ENCODE data around the gene C1orf52. TPM values are rescaled to one million over a fixed set of nuclear protein-coding genes. Genes with fewer than 3 reads are reported as not detected.

C1orf52 gene
- total RNA-seq, 1 experiment from 2014 or later = 30.2 TPM

DNA sequence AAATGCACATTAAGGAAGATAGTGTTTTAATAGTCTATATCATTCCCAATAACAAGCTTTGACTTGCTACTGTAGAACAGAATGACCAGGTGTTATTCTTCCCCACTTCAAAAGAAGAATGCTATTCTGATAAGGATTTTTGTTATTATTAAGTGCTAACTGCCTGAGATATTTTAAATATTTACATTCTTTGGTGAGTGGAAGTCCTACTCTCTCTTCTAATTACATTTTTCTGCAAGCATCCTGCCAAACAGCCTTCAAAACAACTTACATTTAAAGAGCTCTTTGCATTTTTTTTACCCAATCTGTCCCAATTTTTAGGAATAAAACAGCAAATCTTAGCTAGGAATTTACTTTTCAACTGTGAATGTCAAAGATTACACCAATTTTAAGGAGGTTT is 35.2 kb downstream of the C1orf52 start:
- TF ChIP-seq, protein P1, sequence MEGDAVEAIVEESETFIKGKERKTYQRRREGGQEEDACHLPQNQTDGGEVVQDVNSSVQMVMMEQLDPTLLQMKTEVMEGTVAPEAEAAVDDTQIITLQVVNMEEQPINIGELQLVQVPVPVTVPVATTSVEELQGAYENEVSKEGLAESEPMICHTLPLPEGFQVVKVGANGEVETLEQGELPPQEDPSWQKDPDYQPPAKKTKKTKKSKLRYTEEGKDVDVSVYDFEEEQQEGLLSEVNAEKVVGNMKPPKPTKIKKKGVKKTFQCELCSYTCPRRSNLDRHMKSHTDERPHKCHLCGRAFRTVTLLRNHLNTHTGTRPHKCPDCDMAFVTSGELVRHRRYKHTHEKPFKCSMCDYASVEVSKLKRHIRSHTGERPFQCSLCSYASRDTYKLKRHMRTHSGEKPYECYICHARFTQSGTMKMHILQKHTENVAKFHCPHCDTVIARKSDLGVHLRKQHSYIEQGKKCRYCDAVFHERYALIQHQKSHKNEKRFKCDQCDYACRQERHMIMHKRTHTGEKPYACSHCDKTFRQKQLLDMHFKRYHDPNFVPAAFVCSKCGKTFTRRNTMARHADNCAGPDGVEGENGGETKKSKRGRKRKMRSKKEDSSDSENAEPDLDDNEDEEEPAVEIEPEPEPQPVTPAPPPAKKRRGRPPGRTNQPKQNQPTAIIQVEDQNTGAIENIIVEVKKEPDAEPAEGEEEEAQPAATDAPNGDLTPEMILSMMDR (conservative IDR thresholded peaks at IDR 0.05; ENCODE audit: low read depth, low read length) = no peak
- TF ChIP-seq EZH2 (IDR thresholded peaks at IDR 0.05; ENCODE audit: borderline replicate concordance, low read depth, low read length, poor library complexity, severe bottlenecking) = no peak
- POLR2A ChIA-PET (ENCODE audit: low non-redundant PET) = interaction anchor here (0.7 kb wide), 1 partner anchor 1532 kb away, joined by 3 read pairs; no protein-coding TSS in a partner anchor

DNA sequence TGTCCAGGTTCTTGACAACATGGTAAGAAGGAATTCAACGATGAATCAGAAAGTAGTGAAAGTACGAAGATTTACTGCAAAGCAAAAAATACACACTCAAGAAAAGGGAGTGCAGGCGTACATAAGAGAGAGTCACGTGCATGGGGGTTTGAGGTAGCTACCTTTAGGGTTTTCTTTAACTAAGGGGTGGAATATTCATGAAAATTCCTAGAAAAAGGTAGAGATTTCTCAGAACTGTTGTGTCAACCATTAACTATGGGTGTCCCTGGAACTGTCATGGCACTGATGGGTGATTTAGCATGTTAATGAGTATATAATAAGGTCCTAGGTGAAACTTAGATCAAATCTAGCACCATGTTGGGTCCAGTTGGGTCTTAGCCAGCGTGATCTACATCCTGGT is 36.1 kb downstream of the C1orf52 start:
- no peak for TF ChIP-seq EZH2 (IDR thresholded peaks at IDR 0.05; ENCODE audit: borderline replicate concordance, low read depth, low read length, poor library complexity, severe bottlenecking)
- TF ChIP-seq, protein P1 (conservative IDR thresholded peaks at IDR 0.05; ENCODE audit: low read depth, low read length) = no peak
- Histone ChIP-seq H3K27ac (ENCODE audit: low read depth, low read length, poor library complexity, severe bottlenecking) (no peak overlapping the region), H3K9me3 (ENCODE audit: low read depth, low read length, poor library complexity, severe bottlenecking) (no peaks in the 10 kb centered on the region), H3K4me3 (ENCODE audit: low read depth, low read length, poor library complexity, severe bottlenecking) (no peak overlapping the region), H3K4me1 (ENCODE audit: insufficient read depth, low read length, poor library complexity, severe bottlenecking) (peaks cover 24% of the 10 kb centered on the region), H3K36me3 (ENCODE audit: insufficient read depth, low read length, poor library complexity, severe bottlenecking) (no peaks in the 10 kb centered on the region), H3K27me3 (replicated peaks; ENCODE audit: insufficient read depth, low read depth, low read length, poor library complexity) (no peaks in the 10 kb centered on the region)
- intact Hi-C loops (cut with micrococcal nuclease; ENCODE audit: unreplicated experiment) = no loop called here
- CTCF ChIA-PET = no interaction called here
- BruUV-seq (replicated peaks) = no TSS peak
- DNase-seq (ENCODE audit: low spot score) = no peak
- POLR2A ChIA-PET (ENCODE audit: low non-redundant PET) = interaction anchor here (0.7 kb wide), 1 partner anchor 85 kb away, joined by 3 read pairs; no protein-coding TSS in a partner anchor

More for the DNA sequence above, 35.2 kb downstream of the C1orf52 start:
- Histone ChIP-seq H3K4me1 (ENCODE audit: insufficient read depth, low read length, poor library complexity, severe bottlenecking) (peaks cover 24% of the 10 kb centered on the region), H3K9me3 (ENCODE audit: low read depth, low read length, poor library complexity, severe bottlenecking) (no peaks in the 10 kb centered on the region), H3K36me3 (ENCODE audit: insufficient read depth, low read length, poor library complexity, severe bottlenecking) (no peaks in the 10 kb centered on the region), H3K27ac (ENCODE audit: low read depth, low read length, poor library complexity, severe bottlenecking) (no peak overlapping the region), H3K4me3 (ENCODE audit: low read depth, low read length, poor library complexity, severe bottlenecking) (no peak overlapping the region), H3K27me3 (replicated peaks; ENCODE audit: insufficient read depth, low read depth, low read length, poor library complexity) (no peaks in the 10 kb centered on the region)
- CTCF ChIA-PET = no interaction called here
- BruUV-seq (replicated peaks) = no TSS peak
- intact Hi-C loops (cut with micrococcal nuclease; ENCODE audit: unreplicated experiment) = no loop called here
- no peak for DNase-seq (ENCODE audit: low spot score)

DNA sequence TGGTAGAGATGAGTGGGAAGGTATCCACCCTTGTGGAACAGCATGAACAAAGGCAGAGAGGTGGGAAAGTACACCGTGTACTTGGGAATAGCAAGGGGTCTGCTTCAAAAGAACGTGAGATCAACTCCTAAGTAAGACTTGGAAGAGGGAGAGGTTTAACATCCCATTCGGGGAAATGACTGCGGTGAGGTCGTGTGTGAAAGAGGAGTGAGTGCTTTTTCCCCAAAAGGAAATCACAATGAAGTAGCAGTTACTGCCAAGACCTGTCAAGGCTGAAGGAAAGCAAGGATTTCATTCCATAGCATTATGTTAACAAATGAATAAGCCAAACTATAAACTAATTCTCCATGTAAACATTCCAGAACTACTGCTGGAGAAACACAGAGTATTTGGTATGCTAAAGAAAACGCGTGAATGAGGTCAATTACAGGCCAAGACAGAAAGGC is 38.7 kb downstream of the C1orf52 start:
- CTCF ChIA-PET = interaction anchor here (0.6 kb wide), 1 partner anchor 50 kb away, joined by 3 read pairs; no protein-coding TSS in a partner anchor
- no peak overlapping the region for H3K4me3 ChIP-seq (ENCODE audit: low read depth, low read length, poor library complexity, severe bottlenecking)
- no peak overlapping the region for H3K27ac ChIP-seq (ENCODE audit: low read depth, low read length, poor library complexity, severe bottlenecking)
- no peaks in the 10 kb centered on the region for H3K36me3 ChIP-seq (ENCODE audit: insufficient read depth, low read length, poor library complexity, severe bottlenecking)
- no TSS peak for BruUV-seq (replicated peaks)
- no peaks in the 10 kb centered on the region for H3K9me3 ChIP-seq (ENCODE audit: low read depth, low read length, poor library complexity, severe bottlenecking)
- POLR2A ChIA-PET (ENCODE audit: low non-redundant PET) = no interaction called here
- DNase-seq (ENCODE audit: low spot score) = no peak
- H3K27me3 ChIP-seq (replicated peaks; ENCODE audit: insufficient read depth, low read depth, low read length, poor library complexity) = no peaks in the 10 kb centered on the region
- peaks cover 14% of the 10 kb centered on the region for H3K4me1 ChIP-seq (ENCODE audit: insufficient read depth, low read length, poor library complexity, severe bottlenecking)
- no peak for TF ChIP-seq EZH2 (IDR thresholded peaks at IDR 0.05; ENCODE audit: borderline replicate concordance, low read depth, low read length, poor library complexity, severe bottlenecking)
- TF ChIP-seq, protein P1 (conservative IDR thresholded peaks at IDR 0.05; ENCODE audit: low read depth, low read length) = no peak
- intact Hi-C loops (cut with micrococcal nuclease; ENCODE audit: unreplicated experiment) = no loop called here
